CD1c-positive myeloid dendritic cell (primary cell): ENCODE results near the gene IFI27.

Experiments used
- DNase-seq: peaks from one replicate; pipeline ENCODE4 v3.0.0-alpha.2; 2016; ENCODE audit errors: extremely low spot score

IFI27 gene

GRCh38 chr14:94125659-94126418 lies 15.3 kb downstream of the IFI27 start:
- DNase-seq: no peak

DNA sequence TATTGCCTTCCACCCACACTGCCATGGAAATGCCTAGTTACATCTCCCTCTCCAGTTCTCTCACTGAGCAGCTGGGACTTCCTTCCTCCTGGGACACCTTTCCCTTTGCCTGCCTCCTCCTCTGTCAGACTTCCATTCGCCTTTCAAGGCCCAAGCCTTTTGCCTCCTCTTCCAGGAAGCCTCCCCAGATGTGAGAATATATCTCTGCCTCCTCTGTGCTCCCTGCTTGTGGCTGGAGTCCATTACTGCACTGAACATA lies 15.8 kb downstream of the IFI27 start:
- no peak for DNase-seq

DNA sequence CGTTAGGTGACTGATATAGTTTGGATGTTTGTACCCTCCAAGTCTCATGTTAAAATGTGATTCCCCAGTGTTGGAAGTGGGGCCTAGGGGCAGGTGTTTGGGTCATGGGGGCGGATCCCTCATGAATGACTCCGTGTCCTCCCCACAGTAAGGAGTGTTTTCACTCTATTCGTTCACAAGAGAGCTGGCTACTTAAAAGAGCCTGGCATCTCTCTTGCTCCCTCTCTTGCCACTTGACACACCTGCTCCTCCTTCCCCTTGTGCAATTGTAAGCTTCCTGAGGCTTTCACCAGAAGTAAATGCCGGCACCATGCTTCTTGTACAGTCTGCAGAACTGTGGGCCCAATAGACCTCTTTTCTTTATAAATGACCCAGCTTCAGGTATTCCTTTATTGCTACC lies 16.3 kb downstream of the IFI27 start:
- DNase-seq: no peak

DNA sequence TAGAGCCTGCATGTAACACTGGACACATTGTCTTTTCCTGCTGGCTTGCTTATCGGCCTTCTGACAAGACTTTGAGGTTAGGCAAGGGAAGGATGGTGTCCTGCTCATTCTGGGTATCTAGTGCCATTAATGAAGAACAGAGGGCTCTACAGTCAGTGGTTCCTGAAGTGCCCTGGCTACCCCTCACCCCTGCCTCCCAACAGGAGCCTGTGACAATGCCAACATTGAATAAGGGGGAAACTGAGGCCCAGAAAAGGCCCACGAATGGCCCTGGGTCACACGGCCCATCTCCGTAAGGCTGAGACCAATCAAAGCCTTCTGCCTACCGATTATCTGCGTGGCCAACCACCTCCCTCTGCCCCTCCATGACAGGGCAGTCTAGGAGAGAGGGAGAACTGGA lies 16.8 kb downstream of the IFI27 start:
- no peak for DNase-seq

GRCh38 chr14:94128216-94128839 lies 17.8 kb downstream of the IFI27 start:
- DNase-seq: no peak

DNA sequence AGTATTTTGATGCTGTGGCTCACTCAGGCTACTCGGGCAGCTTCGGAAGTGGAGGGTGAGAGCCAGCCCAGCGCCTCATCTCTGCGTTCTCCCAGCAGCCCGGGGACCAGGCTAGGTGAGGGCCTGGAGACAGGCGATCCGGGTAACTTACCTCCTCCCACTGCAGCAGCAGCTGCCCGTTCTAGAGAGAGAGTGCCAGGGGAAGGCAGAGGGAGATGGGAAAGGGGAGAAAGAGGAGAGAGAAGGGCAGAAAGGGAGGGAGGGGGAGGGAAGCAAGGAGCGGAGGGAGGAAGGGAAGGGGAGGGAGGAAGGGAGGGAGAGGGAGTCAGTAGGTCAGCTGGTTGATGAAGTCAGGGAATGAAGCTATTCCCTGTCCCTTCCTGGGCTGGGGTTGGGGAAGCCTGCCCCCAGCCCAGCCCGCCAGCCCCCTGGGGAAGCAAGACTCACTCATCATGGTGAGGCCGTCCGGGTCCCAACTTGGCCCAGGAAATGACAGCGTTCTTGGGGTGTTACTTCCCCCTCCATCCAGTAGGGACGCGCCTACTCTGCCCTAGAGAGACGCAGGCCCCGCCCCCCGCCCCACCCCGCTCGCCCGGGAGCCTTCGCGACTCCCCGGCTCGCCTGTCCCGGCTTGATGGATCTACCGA lies 18.7 kb downstream of the IFI27 start, which contains the start of gene IFI27L2:
Gene IFI27L2 (minus strand): TSS at position 494 of the 647 bp plus-strand sequence. CDS start 40 bp downstream, at position 454.
- peak; percentile 82 for DNase-seq

DNA sequence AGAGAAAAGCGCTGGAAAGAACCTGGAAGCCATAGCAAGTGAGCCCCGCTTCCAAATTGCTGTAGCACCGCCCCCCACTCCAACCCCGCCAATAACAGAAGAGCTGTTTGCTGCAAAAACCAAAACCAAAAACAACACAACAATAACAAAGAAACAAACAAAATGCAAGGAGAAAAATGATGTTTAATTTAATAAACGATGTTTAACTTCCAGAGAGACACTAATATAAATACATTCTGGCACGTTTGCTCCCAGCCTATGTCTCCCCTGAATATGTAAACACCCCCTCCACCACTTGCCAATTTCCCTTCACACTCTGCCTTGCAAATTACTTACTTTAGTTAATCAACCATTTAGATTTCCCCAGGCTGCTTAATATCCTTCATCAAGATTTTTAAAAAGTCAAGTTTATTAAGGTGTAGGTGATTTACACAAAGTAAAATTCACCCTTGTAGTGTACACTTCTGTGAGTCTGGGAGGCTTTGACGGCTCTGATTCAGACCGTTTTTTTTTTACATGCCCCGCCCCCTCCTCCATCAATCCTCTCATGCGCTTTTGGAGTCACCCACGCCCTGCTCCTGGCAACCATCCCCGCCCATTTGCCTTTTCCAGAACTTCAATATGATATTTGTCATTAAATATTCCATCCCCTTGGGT lies 19.4 kb downstream of the IFI27 start:
- peak; percentile 67 for DNase-seq

GRCh38 chr14:94132285-94132887 lies 21.9 kb downstream of the IFI27 start:
- DNase-seq: peak; percentile 79

DNA sequence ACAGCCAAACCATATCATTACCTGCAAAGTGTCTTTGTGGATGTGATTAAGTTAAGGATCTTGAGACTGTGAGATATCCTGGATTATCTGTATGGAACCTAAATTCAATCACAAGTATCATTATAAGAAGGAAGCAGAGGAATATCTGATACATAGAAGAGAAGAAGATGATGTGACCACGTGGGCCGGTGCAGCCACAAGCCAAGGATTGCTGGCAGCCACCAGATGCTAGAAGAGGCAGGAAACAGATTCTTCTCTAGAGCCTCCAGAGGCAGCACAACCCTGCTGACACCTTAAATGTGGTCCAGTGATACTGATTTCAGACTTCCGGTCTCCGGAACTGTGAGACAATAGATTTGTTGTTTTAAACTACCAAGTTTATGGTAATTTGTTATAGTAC lies 24.9 kb downstream of the IFI27 start:
- DNase-seq: no peak

DNA sequence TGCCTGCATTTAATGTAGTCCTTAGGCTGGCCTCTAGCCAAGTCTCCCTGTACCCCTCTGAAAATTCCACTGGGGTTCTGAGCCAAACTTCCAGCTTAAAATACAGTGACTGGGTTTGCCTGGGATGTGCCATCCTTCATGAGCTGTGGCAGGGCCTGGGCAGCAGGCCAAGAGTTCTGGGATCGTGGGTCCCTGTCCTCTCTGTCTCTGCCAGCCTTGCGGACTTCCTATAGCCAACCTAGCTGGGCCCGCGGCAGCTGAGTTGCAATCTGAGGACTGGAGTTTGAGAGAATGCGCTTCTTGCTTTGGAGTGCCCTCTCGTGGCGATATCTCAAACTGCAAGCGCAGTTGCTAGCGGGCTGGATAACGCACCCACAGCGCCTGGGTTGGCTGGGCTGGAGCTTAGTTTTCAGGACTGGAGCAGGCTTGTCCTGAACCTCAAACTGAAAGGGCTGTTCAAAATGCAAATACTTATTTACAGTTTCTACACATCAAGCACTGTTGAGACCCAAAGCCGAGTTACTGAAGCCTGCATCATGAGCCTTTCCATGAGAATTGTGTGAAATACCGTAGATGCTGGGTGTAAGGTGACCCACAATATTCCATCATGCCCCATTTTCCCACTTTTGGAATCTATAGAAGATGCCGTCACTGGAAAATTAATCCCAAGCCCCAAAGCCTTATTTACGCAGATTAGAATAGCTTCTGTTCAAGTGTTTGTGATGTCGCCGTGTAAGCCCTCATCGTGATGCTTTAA lies 26.2 kb downstream of the IFI27 start:
- DNase-seq: peak; percentile 86

GRCh38 chr14:94138251-94138650 lies 27.7 kb downstream of the IFI27 start:
- no peak for DNase-seq

DNA sequence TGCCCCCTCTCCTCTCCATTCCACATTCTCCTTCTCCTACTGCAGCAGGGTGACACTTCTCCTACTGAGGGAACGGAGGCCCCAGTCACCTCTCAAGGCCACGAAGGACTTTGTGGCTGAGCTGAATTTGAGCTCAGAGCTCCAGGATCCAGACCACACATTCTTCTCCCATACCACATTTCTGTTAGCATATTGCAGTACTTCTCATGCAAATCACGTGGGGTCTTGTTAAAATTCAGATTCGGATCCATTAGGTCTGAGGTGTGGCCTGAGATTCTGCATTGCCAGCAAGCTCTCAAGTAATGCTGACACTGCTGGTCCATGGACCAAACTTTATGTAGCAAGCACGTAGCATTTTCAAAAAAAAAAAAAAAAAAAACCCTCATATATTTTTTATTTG lies 28.5 kb downstream of the IFI27 start:
- DNase-seq: no peak

DNA sequence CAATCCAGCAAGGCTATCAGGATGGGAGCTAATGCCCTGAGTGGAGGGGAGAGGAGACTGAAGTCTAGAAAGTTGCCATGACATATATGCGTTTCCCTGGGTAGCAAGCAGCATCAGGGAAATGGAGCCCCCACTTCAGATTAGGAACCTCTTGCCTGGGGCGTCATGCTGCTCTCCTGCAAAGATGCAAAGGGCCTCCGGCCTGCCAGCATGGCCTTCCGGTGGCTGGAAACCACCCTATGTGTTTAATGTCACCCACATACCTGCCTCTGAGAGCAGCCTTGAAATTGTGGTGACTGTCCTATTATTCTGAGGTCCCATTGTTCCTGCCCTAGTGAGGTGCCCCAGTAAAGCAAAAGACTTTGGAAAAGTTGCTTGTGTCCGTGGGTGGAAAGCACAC lies 28.9 kb downstream of the IFI27 start:
- no peak for DNase-seq

DNA sequence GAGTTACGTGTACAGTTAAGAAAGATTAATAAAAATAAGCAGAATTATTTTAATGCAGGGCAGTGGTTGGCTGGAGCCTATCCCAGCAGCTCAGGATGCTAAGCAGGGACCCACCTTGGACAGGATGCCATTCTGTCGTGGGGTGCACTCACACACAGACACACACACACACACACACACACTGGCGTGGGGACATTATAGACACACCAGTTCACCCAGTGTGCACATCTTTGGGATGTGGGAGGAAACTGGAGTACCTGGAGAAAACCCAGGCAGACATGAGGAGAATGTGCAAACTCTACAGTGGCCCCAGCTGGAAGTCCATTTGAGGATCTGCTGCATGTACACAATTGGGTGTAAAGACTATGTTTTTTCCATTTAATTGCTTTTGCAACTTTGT lies 31.7 kb downstream of the IFI27 start:
- no peak for DNase-seq

- DNase-seq: no peak
Observed at GRCh38 chr14:94142836-94143235, 32.3 kb downstream of the IFI27 start.

GRCh38 chr14:94143239-94143638 lies 32.7 kb downstream of the IFI27 start:
- no peak for DNase-seq

GRCh38 chr14:94143711-94144110 lies 33.2 kb downstream of the IFI27 start:
- no peak for DNase-seq

DNA sequence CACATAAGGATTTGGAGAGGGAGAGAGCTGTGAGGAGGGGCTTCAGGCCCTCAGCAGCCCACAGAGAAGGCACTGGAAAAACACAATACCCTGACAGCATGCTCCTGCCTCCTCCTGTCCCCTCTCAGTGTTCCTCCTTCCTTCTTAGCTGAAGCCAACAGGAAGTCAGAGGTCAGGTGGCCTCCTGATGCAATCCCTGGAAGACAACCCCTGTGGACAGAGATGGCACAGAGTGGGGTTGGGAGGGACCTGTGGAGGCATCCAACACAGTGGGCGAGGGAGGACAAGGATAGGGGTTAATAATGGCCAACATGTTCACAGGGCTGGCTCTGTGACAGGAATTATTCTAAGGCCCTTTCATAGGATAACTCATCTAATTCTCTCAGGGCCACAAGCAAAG lies 34.2 kb downstream of the IFI27 start:
- peak; percentile 26 for DNase-seq

DNA sequence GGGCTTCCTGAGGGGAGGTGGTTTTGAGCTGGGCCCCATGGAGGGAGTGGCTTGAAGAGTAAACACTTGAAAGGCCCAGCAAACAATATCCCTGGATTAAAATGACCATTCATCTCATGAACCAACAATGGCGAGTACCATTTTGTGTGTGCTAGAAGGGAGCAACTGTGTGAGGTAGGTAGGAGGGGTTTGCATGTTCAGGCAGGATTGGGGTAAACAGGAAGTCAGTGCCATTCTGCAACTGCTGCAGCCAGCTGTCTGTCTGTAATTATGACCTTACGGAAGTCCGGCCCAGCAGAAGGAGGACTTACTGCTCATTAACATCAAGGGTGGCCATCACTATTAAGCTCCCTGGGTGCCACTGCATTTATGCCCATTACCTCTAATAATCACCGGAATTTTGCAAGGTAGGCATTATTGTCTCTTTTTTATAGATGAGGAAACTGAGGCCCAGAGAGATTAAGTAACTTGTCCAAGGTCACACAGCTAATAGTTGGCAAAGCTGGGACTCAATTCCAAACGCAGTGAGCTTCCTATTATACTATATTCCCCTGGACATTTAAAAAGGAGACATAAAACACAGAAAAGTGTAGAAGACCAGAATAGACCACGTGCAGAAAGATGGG lies 35.5 kb downstream of the IFI27 start:
- no peak for DNase-seq

DNA sequence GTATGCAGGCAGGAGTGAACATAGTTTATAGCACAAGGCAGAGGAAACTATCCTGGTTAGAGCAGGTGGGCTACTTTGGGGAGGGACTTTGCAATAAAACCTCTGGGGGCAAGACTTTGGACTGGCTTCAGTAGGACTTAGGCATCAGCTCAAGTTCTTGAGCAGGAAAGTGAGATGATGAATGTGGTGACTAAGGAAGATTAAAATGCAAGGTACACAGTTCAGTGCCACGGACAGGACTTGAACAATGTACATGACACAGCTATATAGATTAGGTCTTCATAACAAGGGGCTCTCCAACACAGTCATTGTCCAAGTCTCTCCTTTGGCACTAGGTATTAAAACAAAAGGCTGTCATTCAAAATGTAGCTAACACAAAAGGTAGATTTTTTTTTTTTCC lies 42.1 kb downstream of the IFI27 start:
- DNase-seq: no peak

DNA sequence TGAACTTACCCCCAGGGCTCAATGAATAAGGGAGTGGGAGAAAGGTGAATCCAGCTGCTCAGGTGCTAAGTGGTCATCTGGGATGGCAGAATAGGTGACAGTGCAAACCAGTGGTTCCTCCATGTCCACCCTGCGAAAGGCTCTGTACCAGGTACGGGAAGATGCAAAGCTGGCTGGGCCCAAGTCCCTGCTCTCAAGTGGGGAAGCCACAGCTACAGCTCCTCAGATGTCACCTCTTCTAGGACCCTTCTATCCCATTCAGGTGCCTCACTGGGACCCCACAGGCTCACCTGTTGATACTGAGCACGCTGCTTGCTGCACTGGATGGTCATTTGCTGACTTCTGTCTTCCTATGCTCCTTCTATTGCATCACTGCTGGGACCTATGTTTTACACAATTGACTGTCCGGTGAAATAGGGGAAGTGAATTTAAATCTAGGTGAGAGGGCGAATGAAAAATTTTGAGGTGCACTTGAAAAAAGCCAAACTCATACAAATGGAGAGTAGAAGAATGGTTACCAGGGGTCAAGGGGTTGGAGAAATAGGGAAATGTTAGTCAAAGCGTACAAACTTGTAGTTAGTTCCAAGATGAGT lies 43.3 kb downstream of the IFI27 start:
- DNase-seq: peak; percentile 40
